Uterus (tissue), 2 donors: ENCODE results near the gene GFPT2.

Source experiments
- CTCF ChIP-seq, 4 experiments: fragments of 200-600 bp in 2 of 4; fragments of 450-650 bp in 2 of 4; sonication (generic) in 2 of 4; IDR thresholded peaks; one replicate each; pipeline ENCODE4 v1.5.1; 2016 to 2019; ENCODE audit warnings: antibody characterized with exemption in 4 of 4, mild to moderate bottlenecking in 2 of 4, moderate library complexity in 1 of 4
- POLR2A ChIP-seq, 2 donors: fragments of 450-650 bp; IDR thresholded peaks; one replicate each; pipeline ENCODE4 v1.6.1; 2016; ENCODE audit warnings: antibody characterized with exemption in 2 of 2, mild to moderate bottlenecking in 1 of 2, moderate library complexity in 1 of 2

GRCh38 chr5:180352116-180353047, 754 bp downstream of the GFPT2 start:
- TF ChIP-seq CTCF (IDR thresholded peaks at IDR 0.05) (peak in 1 of 4 experiments; percentile 3), POLR2A (IDR thresholded peaks at IDR 0.05) (peak in 1 of 2 donors; percentile 10)
